HG03378 (cell line): ENCODE results near the gene MYL7.
"Not testable (repeated sequence)": the region's sequence is repeated elsewhere in the genome, so short reads cannot be mapped to it uniquely, and the experiment has no call there.

Experiments
- ATAC-seq: cut with Tn5 transposase; IDR thresholded peaks from one replicate; pipeline ENCODE4 v1.9.1; 2021; ENCODE audit warnings: mild to moderate bottlenecking, moderate library complexity; ENCODE audit not compliant: unreplicated experiment

The MYL7 gene

GRCh38 chr7:44172352-44172751 is 31.2 kb upstream of the MYL7 start:
- no peak for ATAC-seq

DNA sequence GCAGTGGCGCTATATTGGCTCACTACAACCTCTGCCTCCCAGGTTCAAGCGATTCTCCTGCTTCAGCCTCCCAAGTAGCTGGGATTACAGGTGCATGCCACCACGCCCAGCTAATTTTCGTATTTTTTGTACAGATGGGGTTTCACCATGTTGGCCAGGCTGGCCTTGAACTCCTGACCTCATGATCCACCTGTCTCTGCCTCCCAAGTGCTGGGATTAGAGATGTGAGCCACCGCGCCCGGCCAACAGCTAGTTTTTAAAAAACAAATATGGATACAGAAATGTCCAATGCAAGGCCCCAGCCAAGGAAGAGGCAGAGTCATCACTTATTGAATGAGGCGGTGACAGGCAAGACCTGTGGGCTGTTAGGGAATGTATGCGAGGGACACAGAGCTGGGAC is 30.8 kb upstream of the MYL7 start:
- not testable (repeated sequence) for ATAC-seq

- no peak for ATAC-seq
Observed at GRCh38 chr7:44167920-44168319, 26.8 kb upstream of the MYL7 start.

DNA sequence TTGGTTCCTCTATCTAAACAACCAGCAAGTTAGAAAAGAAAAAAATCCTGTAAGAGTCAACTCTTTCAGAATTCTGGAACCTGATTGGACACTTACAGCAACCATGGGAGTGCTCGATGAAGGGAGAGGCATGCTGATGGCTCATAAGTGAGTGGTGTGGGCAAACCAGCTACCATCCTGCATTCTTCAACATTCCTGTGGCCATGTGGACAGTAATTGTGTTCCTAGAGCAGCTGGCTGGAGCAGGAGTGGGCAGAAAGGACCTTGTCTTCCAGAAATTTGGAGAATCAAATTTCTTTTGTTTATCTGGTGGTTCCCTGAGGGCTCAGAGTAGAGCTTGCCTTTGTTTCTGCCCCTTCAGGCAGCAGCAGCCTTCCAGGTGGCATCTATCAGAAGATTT is 22.5 kb upstream of the MYL7 start:
- ATAC-seq = no peak

GRCh38 chr7:44162785-44163395 is 21.8 kb upstream of the MYL7 start:
- no peak for ATAC-seq

- ATAC-seq = no peak
Observed at GRCh38 chr7:44162179-44162578, 21.0 kb upstream of the MYL7 start.

DNA sequence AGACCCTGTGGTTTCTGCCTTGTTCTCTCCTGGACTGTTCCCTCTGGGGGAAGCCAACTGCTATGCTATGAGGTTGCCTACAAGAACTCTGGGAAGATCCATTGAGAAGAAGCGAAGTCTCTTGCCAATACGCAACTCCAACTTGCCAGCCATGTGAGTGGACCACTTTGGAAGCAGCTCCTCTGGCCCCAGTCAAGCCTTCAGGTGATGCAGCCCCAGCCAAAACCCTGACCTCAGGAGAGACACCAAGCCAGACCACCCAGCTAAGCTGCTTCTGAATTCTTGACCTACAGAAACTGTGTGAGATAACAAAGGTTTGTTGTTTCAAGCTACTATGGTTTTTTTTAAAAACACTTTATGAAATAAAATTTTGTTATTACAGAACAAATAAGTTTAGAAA is 20.2 kb upstream of the MYL7 start:
- no peak for ATAC-seq

DNA sequence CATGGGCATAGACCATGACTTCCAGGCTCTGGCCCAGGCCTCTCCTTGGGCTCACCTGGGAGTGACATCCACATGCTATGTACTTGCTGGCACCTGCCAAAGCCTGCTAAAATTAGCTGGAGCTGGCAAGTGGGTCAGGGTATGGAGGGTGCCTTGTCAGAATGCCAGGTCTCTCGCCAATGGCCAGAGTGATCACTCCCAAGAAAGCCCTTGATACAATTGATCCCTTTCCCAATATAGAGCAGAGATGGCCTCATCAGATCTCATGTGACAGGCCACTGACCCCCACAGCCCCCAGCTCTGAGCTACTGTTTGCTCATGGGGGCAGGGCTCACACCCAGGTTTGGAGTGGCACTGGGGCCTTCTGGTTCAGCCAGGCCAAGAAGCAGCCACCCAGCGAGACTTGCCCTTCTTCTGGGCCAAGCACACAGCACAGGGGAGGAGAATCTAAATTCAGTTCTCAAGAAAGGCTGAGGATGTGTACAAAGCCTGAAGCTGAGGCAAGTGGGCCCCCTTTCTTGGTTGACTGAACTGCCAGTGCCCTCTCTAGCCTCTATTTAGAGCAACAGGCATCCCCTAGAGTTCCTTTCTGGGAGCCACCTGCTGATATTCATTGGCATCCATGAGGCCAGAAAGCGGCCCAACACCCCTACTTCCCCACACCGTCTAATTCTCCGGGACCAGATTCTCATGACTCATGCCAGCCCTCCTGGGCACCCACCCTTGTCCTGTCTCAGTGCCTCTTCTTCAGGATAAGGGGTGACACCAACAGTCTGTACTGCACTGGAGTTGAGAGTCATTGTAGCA is 18.9 kb upstream of the MYL7 start:
- no peak for ATAC-seq

DNA sequence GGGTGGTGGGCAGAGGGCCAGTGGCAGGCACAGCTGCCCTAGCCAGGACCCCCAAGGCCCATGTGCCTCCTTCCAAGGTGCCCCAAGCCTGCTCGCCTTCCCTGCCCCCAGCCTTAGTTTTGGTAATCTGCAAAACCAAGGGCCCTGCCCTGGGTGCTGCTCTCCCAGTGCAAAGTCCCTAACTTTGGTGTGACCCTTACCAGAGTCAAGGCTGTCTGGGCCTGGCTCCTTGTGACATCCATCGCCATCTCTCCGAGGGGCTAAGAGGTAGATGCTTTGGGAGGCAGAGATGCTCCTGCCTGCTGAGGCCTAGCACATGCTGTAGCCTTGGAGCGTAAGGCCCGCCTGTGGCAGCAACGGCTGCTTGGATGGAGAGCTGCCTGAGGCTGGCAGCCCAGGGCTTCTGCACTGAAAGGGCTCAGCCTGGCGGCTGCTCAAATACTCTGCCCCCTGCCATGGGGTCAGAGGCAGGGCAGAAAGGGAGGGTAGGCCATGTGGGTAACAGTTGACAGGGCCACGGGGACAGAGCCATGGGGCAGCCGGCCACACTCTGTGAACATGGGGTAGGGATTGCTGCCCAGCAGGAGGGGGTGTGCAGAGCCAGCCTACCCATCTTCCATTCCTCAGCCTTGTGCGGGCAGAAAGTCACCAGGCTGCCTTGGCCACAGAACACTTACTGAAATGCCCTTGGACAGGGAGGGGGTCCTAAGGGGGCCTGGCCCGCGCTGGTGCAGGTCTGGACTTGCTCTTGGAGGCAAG is 17.9 kb upstream of the MYL7 start:
- ATAC-seq = no peak

- ATAC-seq = no peak
Observed at GRCh38 chr7:44158096-44158872, 17.2 kb upstream of the MYL7 start.

DNA sequence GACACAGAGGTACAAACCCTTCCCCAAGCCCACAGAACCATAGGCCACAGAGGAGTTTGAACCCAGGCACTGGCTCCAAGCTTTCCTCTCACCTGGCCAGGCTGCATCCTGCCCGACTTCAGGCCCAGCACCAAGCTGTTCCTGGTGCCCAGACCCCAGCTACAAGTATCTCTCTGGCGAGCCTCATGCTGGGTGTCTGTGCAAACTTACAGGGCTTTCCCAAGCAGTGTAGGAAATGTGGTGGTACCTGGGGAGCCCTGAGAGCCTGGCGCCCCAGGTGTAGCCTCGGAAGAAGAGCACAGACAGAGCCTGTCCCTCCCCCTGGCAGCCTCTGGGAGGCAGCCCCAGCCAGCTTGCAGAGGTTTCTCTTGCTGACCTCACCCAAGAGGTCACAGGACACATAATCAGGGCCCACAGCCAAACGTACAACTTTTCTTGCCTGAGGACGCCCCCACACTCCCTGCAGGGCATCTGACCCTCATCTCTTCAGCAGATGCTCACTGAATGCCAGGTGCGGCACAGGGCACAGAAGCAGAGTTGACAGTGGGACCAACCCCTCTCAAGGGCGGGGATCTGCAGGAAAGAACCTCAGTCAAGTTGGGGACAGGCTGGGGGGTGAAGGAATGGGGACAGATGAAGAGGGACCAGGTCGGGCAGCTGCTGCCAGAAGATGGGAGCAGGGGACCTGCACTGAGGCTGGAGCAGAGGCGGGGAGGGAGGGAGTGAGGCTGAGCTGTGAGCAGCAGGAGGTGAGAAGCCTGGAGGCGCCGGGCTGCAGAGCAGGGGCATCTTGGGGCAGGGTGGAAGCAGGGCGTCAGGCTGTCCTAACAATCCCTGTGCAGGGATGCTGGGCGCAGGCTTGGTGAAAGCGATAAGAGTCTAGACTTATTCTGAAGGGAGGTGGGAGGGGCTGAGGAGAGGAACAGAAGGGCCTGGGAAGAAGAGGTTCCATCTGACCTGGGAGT is 16.3 kb upstream of the MYL7 start:
- no peak for ATAC-seq

GRCh38 chr7:44156453-44157010 is 15.4 kb upstream of the MYL7 start:
- ATAC-seq = no peak

- no peak for ATAC-seq
Observed at GRCh38 chr7:44155191-44156185, 14.4 kb upstream of the MYL7 start.

DNA sequence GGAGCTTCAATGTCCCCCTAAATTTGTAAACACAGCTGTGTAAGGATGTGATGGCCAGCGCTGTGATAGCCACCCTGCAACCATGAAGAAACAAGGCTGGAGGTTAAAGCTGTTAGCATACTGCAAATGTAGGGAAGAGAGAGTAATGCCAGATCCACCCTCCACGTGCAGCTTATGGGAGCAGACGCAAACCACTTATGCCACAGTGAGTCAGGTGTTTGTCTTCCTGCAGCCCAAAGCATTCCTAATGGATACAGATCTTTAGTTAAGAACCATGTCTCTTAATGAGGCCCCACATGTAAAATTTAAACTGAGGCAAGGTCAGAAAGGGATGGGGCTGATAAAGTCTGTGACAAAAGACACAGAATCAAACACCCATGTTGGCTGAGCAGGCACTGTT is 13.6 kb upstream of the MYL7 start:
- no peak for ATAC-seq

DNA sequence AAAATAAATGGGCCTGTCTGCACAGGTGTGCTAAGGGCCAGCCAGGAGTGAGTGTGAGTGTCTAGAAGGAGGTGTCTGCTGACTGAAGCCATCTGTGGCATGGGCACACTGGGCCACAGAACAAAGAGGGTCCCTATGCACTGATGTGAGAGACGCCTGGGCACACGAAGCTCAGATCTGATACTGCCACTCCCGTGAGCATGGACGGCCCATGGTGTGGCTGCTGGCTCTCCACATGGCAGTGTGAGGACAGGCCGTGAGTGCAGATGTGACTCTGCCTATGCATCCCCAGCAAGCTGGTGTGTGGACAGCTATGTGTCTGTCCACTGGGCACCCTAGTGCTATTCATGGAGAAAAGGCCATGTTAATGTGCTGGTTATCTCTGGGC is 12.8 kb upstream of the MYL7 start:
- ATAC-seq = no peak

DNA sequence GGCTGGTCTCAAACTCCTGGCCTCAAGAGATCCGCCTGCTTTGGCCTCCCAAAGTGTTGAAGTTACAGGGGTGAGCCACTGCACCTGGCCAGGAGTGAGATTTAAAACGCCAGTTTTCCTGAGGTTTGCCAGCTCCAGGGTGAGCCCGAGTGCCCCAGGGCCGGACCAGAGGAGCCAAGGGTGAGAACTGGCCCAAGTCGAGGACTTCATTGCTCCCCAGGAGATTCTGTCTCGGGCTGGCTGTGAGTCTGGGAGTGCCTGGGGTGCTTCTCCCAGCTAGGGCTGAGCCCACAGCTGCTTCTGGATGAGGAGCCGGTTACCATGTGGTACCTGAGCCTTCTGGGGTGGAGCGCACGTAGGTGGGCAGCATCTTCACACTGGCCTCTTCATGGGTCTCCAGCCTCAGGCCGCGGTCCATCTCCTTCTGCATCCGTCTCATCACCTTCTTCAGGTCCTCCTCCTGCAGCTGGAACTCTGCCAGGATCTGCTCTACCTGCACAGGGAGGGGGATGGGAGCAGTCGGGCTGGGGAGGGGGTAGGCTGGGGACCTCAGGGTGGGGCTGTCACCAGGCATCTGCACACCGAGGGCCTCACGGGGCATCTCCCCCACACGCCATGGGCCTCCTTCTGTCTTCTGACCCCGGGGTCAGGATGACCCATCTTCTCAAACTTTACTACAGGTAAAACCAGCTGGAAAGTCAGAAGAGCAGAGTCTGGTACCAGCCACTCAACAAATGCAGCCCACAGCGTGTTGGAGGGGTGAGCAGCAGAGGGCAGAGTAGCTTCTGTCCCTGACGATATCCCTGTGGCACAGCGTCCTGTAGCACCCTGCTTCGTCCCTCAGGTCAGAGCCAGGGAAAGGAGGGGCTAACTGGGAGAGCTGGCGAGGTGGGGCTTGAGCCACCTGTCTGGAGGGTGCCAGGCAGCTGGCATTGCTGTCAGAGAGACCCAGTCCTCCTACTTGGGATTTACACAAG is 12.1 kb upstream of the MYL7 start:
- ATAC-seq = no peak

DNA sequence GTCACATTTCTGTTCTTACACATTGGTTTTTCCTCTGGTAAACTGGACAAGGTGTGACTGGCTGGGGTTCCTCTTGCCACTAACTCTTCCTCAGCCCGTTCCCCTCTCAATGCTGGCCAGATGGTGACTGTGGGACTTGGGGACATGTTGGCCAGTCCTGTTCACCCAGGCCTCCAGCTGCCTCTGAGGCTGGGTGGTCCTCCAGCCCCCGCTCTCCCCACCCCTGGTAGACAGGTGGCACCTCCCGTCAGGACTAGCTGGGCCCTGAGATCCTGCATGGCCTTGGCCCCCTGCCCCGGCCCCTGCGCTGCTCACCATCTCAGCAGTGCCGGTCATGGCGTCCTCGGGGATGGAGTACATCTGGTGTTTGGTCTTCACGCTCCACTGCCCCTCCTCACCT is 10.8 kb upstream of the MYL7 start:
- no peak for ATAC-seq
